ENCODE measurements around the gene LRP2BP. TPM values are rescaled to one million over a fixed set of nuclear protein-coding genes. Genes with fewer than 3 reads are reported as not detected.

Gene LRP2BP
- total and polyA plus RNA-seq, 2 of the 4 experiments (the other 2 are of a cell fraction) = 0.10 to 0.18 TPM

DNA sequence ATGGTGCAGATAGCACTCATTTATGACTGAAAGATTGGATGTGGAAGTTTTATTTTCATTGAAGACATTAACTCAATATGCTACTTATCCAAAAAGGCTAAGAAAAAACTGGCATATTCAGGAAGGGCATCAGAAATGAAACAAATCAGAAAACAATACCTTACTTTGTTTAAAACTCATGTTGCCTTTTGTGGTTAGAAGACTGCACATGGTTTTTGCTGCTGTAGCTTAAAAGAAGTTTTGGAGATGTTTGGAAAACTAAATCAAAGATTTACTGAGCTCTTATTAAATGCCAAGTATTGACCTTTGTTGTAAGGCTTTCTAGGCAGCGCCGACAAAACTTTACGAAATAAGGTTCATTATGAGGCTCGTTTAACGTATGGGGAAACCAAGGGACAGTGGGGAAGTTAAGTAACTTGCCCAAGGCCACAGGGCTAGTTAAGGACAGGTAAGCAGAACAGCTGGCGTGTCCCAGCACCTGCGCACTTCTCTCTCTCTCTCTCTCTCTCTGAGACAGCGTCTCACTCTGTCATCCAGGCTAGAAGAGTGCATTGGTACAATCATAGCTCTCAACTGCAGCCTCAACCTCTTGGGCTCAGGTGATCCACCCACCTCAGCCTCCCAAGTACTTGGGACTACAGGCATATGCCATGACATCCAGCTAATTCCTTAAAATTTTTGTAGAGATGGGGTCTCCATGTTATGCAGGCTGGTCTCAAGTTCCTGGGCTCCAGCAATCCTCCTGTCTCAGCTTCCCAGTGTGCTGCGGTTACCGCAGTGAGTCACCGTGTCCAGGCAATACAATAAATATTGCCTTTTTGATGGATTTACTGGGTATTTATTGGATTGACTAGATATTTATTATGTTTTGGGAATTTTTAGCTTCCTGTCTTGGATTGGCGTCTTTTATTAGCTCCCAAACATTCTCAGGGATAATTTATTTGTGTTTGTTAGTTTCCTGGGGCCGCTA is 16.1 kb downstream of the LRP2BP start:
- no peak overlapping the region for H2BK5ac ChIP-seq (ENCODE audit: low read depth, low read length, poor library complexity, severe bottlenecking)
- no peaks in the 10 kb centered on the region for H3K4me1 ChIP-seq (ENCODE audit: control insufficient read depth, insufficient read depth, low read length)
- no peaks in the 10 kb centered on the region for H3K27me3 ChIP-seq (ENCODE audit: control insufficient read depth, insufficient read depth, low read length)
- 100% methylated on average over 3 of the region's 13 CpGs; no CpG with 5 or more reads in 1 of the 2 experiments for WGBS, 2 experiments (ENCODE audit: extremely low coverage in 2 of 2, insufficient read length in 1 of 2)
- in situ Hi-C loops (cut with MboI; ENCODE audit: low sequenced_read_pairs) (no loop called here), dilution Hi-C loops (cut with HindIII; ENCODE audit: low sequenced_read_pairs, unreplicated experiment) (no loop called here), intact Hi-C loops (cut with micrococcal nuclease) (no loop called here)
- no peak overlapping the region for H3K14ac ChIP-seq (replicated peaks; ENCODE audit: low read depth, low read length)
- no peak overlapping the region for H2BK15ac ChIP-seq (ENCODE audit: low read depth, low read length)
- H3K56ac ChIP-seq (ENCODE audit: extremely low read depth, insufficient read depth, low read length) = no peak overlapping the region
- no peak overlapping the region for H4K8ac ChIP-seq (ENCODE audit: low read depth in 2 of 2, low read length in 2 of 2)
- no peaks in the 10 kb centered on the region for H3K79me1 ChIP-seq (ENCODE audit: low read depth in 1 of 2, low read length in 2 of 2)
- POLR2A ChIA-PET (ENCODE audit: unreplicated experiment) = no interaction called here
- peaks cover 4% of the 10 kb centered on the region; the same call in 1 of the 2 replicates for H3K9me1 ChIP-seq (ENCODE audit: insufficient read depth, low read length)
- H3K36me3 ChIP-seq (ENCODE audit: control insufficient read depth, insufficient read depth, low read length) = peaks cover 7% of the 10 kb centered on the region
- no peak overlapping the region for H3K27ac ChIP-seq (ENCODE audit: insufficient read depth, low read length)
- no peak overlapping the region for H2AK5ac ChIP-seq (ENCODE audit: low read depth, low read length)
- no peak overlapping the region for H2AFZ ChIP-seq (replicated peaks; ENCODE audit: low read length, poor library complexity)
- no peak overlapping the region for H2BK20ac ChIP-seq (ENCODE audit: low read depth, low read length)
- no peak for ATAC-seq (ENCODE audit: low read depth)
- H4K91ac ChIP-seq (ENCODE audit: insufficient read depth, low read depth, low read length) = no peak overlapping the region
- CTCF ChIA-PET = no interaction called here
- H4K20me1 ChIP-seq (ENCODE audit: insufficient read depth, low read length) = no peaks in the 10 kb centered on the region
- H3K23ac ChIP-seq (ENCODE audit: low read depth, low read length) = no peak overlapping the region
- TF ChIP-seq SMC3 (IDR thresholded peaks at IDR 0.05; ENCODE audit: low read depth, low read length) (no peak), NFE2L2 (IDR thresholded peaks at IDR 0.05; ENCODE audit: low read depth, low read length) (no peak), RAD21 (IDR thresholded peaks at IDR 0.05; ENCODE audit: low read length) (no peak), POLR2A (IDR thresholded peaks at IDR 0.05; ENCODE audit: low read depth, low read length) (no peak), FOS (IDR thresholded peaks at IDR 0.05; ENCODE audit: low read depth, low read length) (no peak), MXI1 (IDR thresholded peaks at IDR 0.05; ENCODE audit: borderline replicate concordance, low read depth, low read length) (no peak), CEBPB (IDR thresholded peaks at IDR 0.05; ENCODE audit: low read depth, low read length) (no peak), MAFK (IDR thresholded peaks at IDR 0.05; ENCODE audit: low read depth, low read length) (no peak), CHD1 (IDR thresholded peaks at IDR 0.05; ENCODE audit: low read depth, low read length) (no peak), BHLHE40 (IDR thresholded peaks at IDR 0.05; ENCODE audit: low read depth, low read length) (no peak), RFX5 (IDR thresholded peaks at IDR 0.05; ENCODE audit: low read depth, low read length) (no peak), MAZ (IDR thresholded peaks at IDR 0.05; ENCODE audit: borderline replicate concordance, low read depth, low read length) (no peak)
- TF ChIP-seq, protein P1, sequence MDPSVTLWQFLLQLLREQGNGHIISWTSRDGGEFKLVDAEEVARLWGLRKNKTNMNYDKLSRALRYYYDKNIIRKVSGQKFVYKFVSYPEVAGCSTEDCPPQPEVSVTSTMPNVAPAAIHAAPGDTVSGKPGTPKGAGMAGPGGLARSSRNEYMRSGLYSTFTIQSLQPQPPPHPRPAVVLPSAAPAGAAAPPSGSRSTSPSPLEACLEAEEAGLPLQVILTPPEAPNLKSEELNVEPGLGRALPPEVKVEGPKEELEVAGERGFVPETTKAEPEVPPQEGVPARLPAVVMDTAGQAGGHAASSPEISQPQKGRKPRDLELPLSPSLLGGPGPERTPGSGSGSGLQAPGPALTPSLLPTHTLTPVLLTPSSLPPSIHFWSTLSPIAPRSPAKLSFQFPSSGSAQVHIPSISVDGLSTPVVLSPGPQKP (IDR thresholded peaks at IDR 0.05; ENCODE audit: borderline replicate concordance, low read depth, low read length) = no peak
- TF ChIP-seq, protein P2, sequence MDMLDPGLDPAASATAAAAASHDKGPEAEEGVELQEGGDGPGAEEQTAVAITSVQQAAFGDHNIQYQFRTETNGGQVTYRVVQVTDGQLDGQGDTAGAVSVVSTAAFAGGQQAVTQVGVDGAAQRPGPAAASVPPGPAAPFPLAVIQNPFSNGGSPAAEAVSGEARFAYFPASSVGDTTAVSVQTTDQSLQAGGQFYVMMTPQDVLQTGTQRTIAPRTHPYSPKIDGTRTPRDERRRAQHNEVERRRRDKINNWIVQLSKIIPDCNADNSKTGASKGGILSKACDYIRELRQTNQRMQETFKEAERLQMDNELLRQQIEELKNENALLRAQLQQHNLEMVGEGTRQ (IDR thresholded peaks at IDR 0.05; ENCODE audit: low read depth, low read length) = no peak
- TF ChIP-seq, protein P3, sequence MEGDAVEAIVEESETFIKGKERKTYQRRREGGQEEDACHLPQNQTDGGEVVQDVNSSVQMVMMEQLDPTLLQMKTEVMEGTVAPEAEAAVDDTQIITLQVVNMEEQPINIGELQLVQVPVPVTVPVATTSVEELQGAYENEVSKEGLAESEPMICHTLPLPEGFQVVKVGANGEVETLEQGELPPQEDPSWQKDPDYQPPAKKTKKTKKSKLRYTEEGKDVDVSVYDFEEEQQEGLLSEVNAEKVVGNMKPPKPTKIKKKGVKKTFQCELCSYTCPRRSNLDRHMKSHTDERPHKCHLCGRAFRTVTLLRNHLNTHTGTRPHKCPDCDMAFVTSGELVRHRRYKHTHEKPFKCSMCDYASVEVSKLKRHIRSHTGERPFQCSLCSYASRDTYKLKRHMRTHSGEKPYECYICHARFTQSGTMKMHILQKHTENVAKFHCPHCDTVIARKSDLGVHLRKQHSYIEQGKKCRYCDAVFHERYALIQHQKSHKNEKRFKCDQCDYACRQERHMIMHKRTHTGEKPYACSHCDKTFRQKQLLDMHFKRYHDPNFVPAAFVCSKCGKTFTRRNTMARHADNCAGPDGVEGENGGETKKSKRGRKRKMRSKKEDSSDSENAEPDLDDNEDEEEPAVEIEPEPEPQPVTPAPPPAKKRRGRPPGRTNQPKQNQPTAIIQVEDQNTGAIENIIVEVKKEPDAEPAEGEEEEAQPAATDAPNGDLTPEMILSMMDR (conservative IDR thresholded peaks at IDR 0.05; ENCODE audit: low read depth, low read length) = no peak
- no peak overlapping the region for H3K4me3 ChIP-seq (ENCODE audit: insufficient read depth, low read depth, low read length)
- no peak overlapping the region for H3K9ac ChIP-seq (ENCODE audit: low read depth, low read length)
- H3K4me2 ChIP-seq (ENCODE audit: low read depth, low read length) = no peak overlapping the region
- no peak overlapping the region for H3K18ac ChIP-seq (ENCODE audit: low read depth, low read length)
- H4K5ac ChIP-seq (ENCODE audit: low read depth, low read length) = no peak overlapping the region
- BruUV-seq (replicated peaks) = no TSS peak
- no peak overlapping the region for H2AK9ac ChIP-seq (replicated peaks; ENCODE audit: low read depth, low read length, poor library complexity)
- H2BK120ac ChIP-seq (ENCODE audit: low read depth, low read length) = no peak overlapping the region
- DNase-seq = no peak
- H3K4ac ChIP-seq (ENCODE audit: low read depth, low read length) = no peak overlapping the region
- H3K9me3 ChIP-seq (ENCODE audit: control insufficient read depth, insufficient read depth, low read length) = peaks cover 5% of the 10 kb centered on the region

Data from IMR-90 (cell line).